ENCODE measurements around the gene MACROD2. TPM values are rescaled to one million over a fixed set of nuclear protein-coding genes. Genes with fewer than 3 reads are reported as not detected.
A peak's percentile ranks its signal among the peaks of the same experiment; 100 is the strongest.

MACROD2 gene
- total RNA-seq, 1 donor from 2014 or later = 78.2 TPM

DNA sequence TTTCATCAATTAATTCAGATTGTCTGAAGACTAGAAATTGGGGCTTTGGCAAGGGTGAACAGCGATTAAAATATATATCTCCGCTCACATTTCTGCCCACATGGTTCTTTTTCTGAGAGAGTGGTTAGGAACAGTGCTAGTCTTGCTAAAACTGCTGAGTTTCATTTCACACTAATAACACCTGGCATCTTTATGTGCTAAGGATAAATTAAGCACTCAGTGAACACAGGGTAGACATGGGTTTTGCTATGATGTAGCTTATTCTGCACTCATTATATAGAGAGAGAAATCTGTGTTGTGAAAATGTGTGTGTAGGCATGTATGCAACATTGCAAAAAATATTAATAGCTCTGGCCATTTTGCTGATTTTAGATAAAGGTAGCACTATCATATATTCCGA, 965.5 kb downstream of the MACROD2 start:
- ATAC-seq = no peak
- H3K36me3 ChIP-seq = no peaks in the 10 kb centered on the region
- TF ChIP-seq, protein P1, sequence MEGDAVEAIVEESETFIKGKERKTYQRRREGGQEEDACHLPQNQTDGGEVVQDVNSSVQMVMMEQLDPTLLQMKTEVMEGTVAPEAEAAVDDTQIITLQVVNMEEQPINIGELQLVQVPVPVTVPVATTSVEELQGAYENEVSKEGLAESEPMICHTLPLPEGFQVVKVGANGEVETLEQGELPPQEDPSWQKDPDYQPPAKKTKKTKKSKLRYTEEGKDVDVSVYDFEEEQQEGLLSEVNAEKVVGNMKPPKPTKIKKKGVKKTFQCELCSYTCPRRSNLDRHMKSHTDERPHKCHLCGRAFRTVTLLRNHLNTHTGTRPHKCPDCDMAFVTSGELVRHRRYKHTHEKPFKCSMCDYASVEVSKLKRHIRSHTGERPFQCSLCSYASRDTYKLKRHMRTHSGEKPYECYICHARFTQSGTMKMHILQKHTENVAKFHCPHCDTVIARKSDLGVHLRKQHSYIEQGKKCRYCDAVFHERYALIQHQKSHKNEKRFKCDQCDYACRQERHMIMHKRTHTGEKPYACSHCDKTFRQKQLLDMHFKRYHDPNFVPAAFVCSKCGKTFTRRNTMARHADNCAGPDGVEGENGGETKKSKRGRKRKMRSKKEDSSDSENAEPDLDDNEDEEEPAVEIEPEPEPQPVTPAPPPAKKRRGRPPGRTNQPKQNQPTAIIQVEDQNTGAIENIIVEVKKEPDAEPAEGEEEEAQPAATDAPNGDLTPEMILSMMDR (IDR thresholded peaks at IDR 0.05) = no peak

DNA sequence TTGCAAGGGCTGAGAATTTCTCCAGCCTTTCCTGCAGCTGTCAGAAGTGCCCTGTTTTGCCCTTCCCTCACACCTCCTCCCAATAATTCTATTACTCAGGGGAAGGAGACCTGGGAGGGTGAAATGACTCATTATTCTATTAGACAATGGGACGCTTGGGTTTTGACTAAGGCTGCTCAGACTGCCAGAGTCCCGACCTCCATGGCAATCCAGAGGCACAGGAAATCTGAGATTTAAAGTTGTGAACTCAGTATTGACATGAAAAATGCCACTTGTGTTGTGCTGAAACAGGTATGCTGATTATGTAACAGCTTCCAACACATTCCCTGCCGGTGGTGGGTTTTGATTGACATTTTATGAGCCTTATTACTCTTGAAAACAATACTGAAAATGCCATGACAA, 967.9 kb downstream of the MACROD2 start:
- no peak for DNase-seq
- peak; percentile 24 for ATAC-seq
- intact Hi-C loops (cut with DNase I) = no loop called here
- Histone ChIP-seq H3K4me1 (no peaks in the 10 kb centered on the region), H3K27me3 (no peaks in the 10 kb centered on the region), H3K27ac (no peak overlapping the region), H3K36me3 (no peaks in the 10 kb centered on the region), H3K4me3 (no peak overlapping the region), H3K9me3 (no peaks in the 10 kb centered on the region)
- TF ChIP-seq, protein P1 (IDR thresholded peaks at IDR 0.05) = no peak

More for the DNA sequence above, 965.5 kb downstream of the MACROD2 start:
- Histone ChIP-seq H3K27ac (no peak overlapping the region), H3K4me1 (no peaks in the 10 kb centered on the region), H3K4me3 (no peak overlapping the region), H3K9me3 (no peaks in the 10 kb centered on the region), H3K27me3 (no peaks in the 10 kb centered on the region)
- no peak for DNase-seq
- intact Hi-C loops (cut with DNase I) = no loop called here

DNA sequence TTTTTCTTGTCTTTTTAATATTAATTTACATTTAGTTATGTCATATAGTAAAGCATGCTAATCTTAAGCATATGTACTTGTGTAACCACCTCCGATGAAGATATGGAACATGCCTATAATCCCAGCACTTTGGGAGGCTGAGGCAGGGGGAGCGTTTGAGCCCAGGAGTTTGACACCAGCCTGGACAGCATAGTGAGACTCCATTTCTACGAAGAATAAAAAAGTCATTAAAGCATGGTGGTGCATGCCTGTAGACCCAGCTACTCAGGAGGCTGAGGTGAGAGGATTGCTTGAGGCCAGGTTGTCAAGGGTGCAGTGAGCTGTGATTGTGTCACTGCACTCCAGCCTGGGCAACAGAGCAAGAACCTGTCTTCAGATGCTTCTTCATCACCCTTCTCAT, 970.9 kb downstream of the MACROD2 start:
- TF ChIP-seq, protein P1 (IDR thresholded peaks at IDR 0.05) = no peak
- DNase-seq (no peak), ATAC-seq (no peak)
- no peak overlapping the region for H3K4me3 ChIP-seq
- H3K36me3 ChIP-seq = no peaks in the 10 kb centered on the region
- no peaks in the 10 kb centered on the region for H3K27me3 ChIP-seq
- no peaks in the 10 kb centered on the region for H3K4me1 ChIP-seq
- intact Hi-C loops (cut with DNase I) = no loop called here
- no peaks in the 10 kb centered on the region for H3K9me3 ChIP-seq
- no peak overlapping the region for H3K27ac ChIP-seq

DNA sequence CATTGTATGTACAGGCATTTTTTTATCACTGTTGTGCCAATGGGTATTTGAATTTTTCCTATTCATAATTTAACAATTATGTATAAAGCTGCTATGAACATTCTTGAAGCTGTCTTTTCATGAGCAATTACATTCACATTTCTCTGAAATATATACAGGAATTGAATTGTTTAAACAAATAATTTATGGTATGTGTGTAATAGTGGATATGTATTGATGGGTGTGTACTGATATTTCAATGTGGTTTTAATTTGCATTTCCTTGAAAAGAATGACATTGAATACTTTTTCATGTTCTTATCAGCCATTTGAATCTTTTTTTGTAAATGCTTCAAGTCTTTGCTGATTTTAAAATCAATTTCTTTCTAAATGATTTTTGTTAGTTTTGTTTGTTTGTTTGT, 971.5 kb downstream of the MACROD2 start:
- ATAC-seq = no peak
- no peaks in the 10 kb centered on the region for H3K4me1 ChIP-seq
- H3K9me3 ChIP-seq = no peaks in the 10 kb centered on the region
- intact Hi-C loops (cut with DNase I) = no loop called here
- no peaks in the 10 kb centered on the region for H3K27me3 ChIP-seq
- DNase-seq = no peak
- H3K4me3 ChIP-seq = no peak overlapping the region
- TF ChIP-seq, protein P1 (IDR thresholded peaks at IDR 0.05) = no peak
- H3K27ac ChIP-seq = no peak overlapping the region
- H3K36me3 ChIP-seq = no peaks in the 10 kb centered on the region

DNA sequence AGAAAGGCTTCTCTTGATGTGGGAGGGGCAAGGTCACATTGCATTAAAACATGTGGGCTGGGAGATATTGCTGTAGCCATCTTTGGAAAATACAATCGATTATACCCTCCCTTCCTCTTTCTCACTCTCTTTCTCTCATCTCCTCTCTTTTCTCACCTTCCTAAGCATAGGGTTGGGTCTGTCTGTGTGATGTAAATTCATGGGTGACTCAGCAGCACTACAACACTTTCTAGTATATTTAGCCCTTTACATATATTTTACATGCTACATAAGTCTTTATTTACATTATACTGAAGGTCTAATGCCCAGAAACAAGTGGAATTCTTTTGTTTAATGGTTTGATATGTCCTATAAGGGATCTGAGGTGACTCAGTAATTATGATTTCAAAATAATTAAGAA, 976.9 kb downstream of the MACROD2 start:
- Histone ChIP-seq H3K27me3 (no peaks in the 10 kb centered on the region), H3K36me3 (no peaks in the 10 kb centered on the region), H3K4me3 (no peak overlapping the region), H3K4me1 (no peaks in the 10 kb centered on the region), H3K9me3 (no peaks in the 10 kb centered on the region), H3K27ac (no peak overlapping the region)
- no peak for DNase-seq
- ATAC-seq = no peak
- intact Hi-C loops (cut with DNase I) = no loop called here
- TF ChIP-seq, protein P1 (IDR thresholded peaks at IDR 0.05) = no peak

DNA sequence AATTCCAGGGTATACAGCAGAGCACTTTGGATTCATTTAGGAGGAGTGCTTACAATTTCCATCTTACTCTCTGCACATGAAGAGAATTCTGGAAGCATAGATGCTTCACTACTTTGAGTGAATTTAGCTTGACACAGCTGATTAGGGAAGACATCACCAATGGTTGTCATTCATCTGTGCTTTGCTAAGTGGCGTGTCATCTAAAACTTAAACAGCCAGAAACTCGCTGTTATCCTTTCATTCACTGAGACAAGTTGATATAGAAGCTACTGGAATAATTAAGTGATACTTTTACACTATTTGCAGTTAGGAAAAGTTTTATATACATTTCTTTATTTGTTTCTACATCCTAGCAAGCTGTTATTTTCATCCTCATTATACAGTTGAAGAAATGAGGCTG, 977.4 kb downstream of the MACROD2 start:
- DNase-seq = no peak
- Histone ChIP-seq H3K4me1 (no peaks in the 10 kb centered on the region), H3K9me3 (no peaks in the 10 kb centered on the region), H3K27me3 (no peaks in the 10 kb centered on the region), H3K27ac (no peak overlapping the region), H3K4me3 (no peak overlapping the region), H3K36me3 (no peaks in the 10 kb centered on the region)
- TF ChIP-seq, protein P1 (IDR thresholded peaks at IDR 0.05) = no peak
- ATAC-seq = no peak
- intact Hi-C loops (cut with DNase I) = no loop called here

All from upper lobe of right lung (tissue), 1 donor.